ENCODE measurements around the gene CIROP. TPM values are rescaled to one million over a fixed set of nuclear protein-coding genes. Genes with fewer than 3 reads are reported as not detected.

CIROP gene
- total RNA-seq, 4 donors from 2014 or later = not detected

Other genes starting within 250 kb of the CIROP start
- gene LRP10, start 233.2 kb downstream of the CIROP start, total RNA-seq = 100 to 1,000 TPM in 3 of 4 donors, 10 to 100 TPM in 1; 97.8 to 170 (median 157) TPM
- gene REM2, start 221.8 kb downstream of the CIROP start, total RNA-seq = 1 to 10 TPM in 2 of 4 donors, under 1 TPM in 2; 0.89 to 5.4 (median 1.2) TPM
- gene RBM23, start 185.8 kb downstream of the CIROP start, total RNA-seq = 100 to 1,000 TPM in 1 of 4 donors, 10 to 100 TPM in 3; 64.5 to 104 (median 93.0) TPM
- 10 to 100 TPM; 44.0 to 58.4 (median 50.3) TPM for gene PRMT5, start 175.6 kb downstream of the CIROP start, total RNA-seq
- gene HAUS4, start 147.9 kb downstream of the CIROP start, total RNA-seq = 100 to 1,000 TPM in 2 of 4 donors, 10 to 100 TPM in 2; 43.1 to 119 (median 96.3) TPM
- 100 to 1,000 TPM in 1 of 4 donors, 10 to 100 TPM in 3; 66.0 to 120 (median 79.2) TPM for gene AJUBA, start 122.4 kb downstream of the CIROP start, total RNA-seq
- 10 to 100 TPM; 19.1 to 32.9 (median 24.3) TPM for gene C14orf93, start 94.8 kb downstream of the CIROP start, total RNA-seq
- 100 to 1,000 TPM in 3 of 4 donors, 10 to 100 TPM in 1; 59.7 to 167 (median 135) TPM for gene PSMB5, start 70.1 kb downstream of the CIROP start, total RNA-seq
- gene PSMB11, start 62.8 kb downstream of the CIROP start, total RNA-seq = not detected
- gene CDH24, start 47.5 kb downstream of the CIROP start, total RNA-seq = 1 to 10 TPM; 3.4 to 8.4 (median 5.7) TPM
- gene ACIN1, start 9.9 kb downstream of the CIROP start, total RNA-seq = 100 to 1,000 TPM in 2 of 4 donors, 10 to 100 TPM in 2; 78.7 to 217 (median 103) TPM
- 10 to 100 TPM; 10.1 to 22.7 (median 18.6) TPM for gene C14orf119, start 9.5 kb downstream of the CIROP start, total RNA-seq
- gene CEBPE, start 14.3 kb upstream of the CIROP start, total RNA-seq = not detected
- gene SLC7A8, start 78.7 kb upstream of the CIROP start, total RNA-seq = 10 to 100 TPM; 45.2 to 67.7 (median 53.2) TPM
- not detected for gene RNF212B, start 132.9 kb upstream of the CIROP start, total RNA-seq
- gene HOMEZ, start 181.1 kb upstream of the CIROP start, total RNA-seq = 10 to 100 TPM in 1 of 4 donors, 1 to 10 TPM in 3; 7.8 to 13.1 (median 8.5) TPM
- 10 to 100 TPM; 15.3 to 29.9 (median 22.5) TPM for gene PPP1R3E, start 197.9 kb upstream of the CIROP start, total RNA-seq
- gene BCL2L2, start 201.8 kb upstream of the CIROP start, total RNA-seq = 10 to 100 TPM; 35.4 to 48.4 (median 44.7) TPM
- 100 to 1,000 TPM in 1 of 4 donors, 10 to 100 TPM in 3; 45.1 to 109 (median 58.8) TPM for gene PABPN1, start 216.5 kb upstream of the CIROP start, total RNA-seq
- gene SLC22A17, start 247.9 kb upstream of the CIROP start, total RNA-seq = 10 to 100 TPM; 15.4 to 67.6 (median 22.5) TPM

All from suprapubic skin (tissue), 4 donors.